HG02763 (cell line): ENCODE measurements around the gene SPON1.

Source experiments
- ATAC-seq: cut with Tn5 transposase; IDR thresholded peaks from one replicate; pipeline ENCODE4 v1.9.1; 2021; ENCODE audit warnings: mild to moderate bottlenecking, moderate library complexity; ENCODE audit not compliant: unreplicated experiment

Gene SPON1

GRCh38 chr11:13942971-13943381 is 19.5 kb upstream of the SPON1 start:
- ATAC-seq: no peak

GRCh38 chr11:13944016-13944415 is 18.5 kb upstream of the SPON1 start:
- ATAC-seq: no peak

- no peak for ATAC-seq
These were observed 17.6 kb upstream of the SPON1 start for GRCh38 chr11:13944911-13945425.

GRCh38 chr11:13947379-13947778 is 15.1 kb upstream of the SPON1 start:
- no peak for ATAC-seq

- no peak for ATAC-seq
These were observed 12.6 kb upstream of the SPON1 start for GRCh38 chr11:13949876-13950275.

DNA sequence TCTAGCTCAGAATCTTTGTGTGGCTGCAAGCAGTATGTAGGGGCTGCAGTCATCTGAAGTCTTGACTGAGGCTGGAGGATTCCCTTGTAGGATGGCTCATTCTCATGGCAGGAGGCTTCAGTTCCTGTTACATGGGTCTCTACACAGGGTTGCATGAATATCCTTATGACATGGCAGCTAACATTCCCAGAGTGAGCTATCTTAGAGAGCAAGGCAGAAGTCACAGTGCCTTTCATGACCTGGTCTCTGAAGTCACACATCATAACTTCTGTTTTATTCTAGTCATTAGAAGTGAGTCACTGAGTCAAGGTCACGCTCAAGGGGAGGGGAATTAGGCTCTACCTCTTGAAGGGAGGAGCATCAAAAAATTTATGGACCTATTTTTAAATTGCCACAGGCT is 10.3 kb upstream of the SPON1 start:
- no peak for ATAC-seq

DNA sequence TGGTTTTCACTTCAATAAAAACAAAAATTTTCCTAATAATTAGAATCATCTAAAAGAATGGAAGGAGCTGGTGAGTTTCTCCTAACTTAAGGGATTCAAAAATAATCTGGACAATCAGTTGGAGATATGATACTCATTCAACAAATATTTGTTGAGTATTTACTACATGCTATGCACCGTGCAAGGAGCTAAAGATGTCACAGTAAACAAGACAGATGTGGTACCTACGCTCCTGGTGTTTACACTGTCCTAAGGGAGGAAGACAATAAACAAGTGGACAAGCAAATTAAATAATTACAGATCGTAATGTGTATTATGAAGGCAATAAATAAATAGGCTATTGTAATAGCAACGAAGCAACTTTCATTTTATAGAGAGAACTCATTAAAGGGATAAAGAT is 9.9 kb upstream of the SPON1 start:
- ATAC-seq: no peak

GRCh38 chr11:13954591-13954990 is 7.9 kb upstream of the SPON1 start:
- no peak for ATAC-seq

- no peak for ATAC-seq
These were observed 6.5 kb upstream of the SPON1 start for GRCh38 chr11:13955971-13956421.

- no peak for ATAC-seq
These were observed 5.5 kb upstream of the SPON1 start for GRCh38 chr11:13956988-13957387.

DNA sequence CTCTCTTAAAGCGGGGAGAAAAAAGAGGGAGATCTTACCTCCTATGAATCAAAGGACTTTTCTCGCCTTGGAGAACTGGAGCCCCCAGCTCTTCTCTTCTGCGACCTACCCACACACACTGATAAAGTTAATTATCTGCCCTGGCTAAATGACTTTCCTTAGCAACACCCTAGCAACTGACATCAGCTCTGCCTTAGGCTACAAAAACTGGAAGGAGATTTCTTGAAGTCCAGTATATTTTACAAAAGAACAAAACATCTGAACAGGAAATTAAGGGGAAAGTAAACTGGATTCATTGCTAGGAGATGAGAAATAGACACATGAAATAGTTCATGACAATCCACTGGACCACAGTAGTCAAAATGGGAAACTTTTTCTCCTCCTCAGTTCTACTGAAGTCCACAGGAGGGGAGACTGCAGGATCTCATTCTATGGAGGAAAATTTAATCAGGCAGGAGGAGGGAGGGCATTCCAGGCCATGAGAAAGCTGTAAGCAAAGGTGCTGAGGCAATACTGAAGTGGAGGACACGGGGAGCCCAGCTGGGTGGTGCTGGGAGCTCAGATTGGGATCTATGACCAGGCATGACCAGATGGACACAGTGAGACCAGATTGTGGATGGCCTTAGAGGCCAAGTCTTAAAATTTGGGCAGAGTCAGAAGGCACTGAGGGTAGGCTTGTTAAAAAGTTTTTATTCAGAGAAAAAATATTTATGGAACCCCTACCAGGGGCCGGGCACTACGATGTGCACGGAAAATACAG is 3.7 kb upstream of the SPON1 start:
- ATAC-seq: no peak

- no peak for ATAC-seq
These were observed 343 bp upstream of the SPON1 start for GRCh38 chr11:13962198-13962561.

DNA sequence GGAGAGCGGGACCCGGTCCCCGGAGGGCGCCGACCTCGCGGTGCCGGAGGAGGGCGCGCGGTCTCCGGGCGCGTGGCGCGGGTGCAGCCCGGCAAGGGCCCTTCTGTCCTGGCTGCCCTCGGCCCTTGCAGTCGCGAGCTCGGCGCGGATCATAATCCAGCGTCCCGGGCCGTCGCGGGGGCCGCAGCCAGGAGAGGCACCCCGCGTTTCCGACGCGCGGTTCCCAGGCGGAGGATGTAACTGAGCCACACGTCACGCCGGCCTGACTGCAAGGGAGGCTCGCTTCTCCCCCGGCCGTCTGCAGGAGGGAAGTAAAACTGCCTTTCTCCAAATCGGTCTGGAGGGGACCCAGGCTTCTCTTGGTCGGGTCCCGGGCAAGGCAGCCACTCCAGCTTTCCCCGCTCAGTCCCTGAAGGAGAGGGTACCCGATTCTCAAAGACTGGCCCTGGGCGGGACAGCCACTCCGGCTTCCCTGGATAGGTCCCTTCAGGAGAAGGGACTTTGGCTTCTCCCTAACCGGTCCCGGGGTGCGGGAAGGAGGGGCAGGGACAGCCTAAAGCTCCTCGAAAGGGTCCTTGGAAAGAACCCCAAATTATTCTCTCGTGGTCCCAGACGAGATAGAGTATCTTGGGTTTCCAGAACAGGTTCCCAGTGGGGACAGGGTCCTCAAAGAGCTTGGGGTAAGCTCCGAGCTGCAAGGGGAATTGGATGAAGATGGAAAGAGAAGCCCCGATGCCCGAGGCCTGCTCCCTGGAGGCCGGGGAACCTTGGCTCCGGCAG is 836 bp downstream of the SPON1 start:
- no peak for ATAC-seq

DNA sequence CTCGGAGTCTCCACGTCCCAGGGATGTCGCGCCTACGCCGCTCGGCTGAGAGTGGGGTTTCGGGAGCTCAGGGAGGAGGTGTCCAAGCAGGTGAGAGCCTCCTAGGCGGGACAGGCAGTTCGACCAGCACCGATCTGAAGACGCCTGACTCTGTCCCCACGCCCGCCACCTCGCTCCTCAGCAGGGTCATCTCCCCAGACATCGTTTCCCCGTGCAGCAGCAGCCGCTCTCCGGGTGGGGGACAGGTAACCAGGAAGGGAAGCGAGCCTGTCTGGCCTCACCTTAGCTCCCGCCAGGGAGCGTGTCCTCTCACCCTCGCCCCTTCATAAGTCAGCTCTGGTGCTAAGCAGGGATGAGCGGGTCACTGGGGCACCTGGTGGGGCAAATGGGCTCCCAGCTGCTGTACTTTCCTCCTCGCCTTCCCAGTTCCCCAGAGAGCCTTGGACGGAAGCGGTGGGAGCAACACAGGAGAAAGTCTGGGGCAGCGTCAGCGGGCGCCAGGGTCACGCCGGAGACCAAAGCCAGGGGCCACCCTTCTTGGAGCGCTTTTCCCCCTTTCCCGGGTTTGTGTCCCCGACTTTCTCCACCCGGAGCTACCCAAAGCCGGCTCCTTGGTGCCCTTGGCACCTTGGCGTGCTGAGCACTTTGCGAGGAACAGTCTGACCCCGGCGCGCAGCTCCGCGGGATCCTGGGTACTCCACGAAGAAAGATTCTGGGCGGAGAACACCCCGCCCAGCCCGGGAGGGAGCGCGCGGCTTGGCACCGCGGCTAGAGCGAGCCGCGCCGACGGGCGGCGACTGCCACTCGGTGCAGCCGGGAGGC is 1.6 kb downstream of the SPON1 start:
- no peak for ATAC-seq

GRCh38 chr11:13964771-13965074 is 2.2 kb downstream of the SPON1 start:
- ATAC-seq: no peak

DNA sequence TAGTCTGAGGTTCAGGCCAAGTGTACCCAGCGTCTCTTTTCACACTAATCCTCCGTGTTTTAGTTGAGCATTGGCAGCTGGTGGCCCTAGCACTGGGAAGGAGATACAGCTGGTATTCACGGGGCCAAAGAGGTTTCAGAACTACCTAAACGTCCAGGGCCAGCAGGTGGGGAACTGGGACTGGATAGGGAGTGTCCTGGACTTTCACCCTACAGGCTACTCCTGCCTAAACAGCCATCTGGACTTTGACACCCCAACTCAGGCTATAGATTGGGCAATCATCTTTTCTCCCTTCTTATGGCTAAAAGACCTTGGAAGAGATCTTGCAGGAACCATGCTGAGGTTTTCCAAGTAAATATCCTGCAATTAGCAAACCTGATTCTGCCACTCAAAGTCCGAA is 2.8 kb downstream of the SPON1 start:
- ATAC-seq: no peak

DNA sequence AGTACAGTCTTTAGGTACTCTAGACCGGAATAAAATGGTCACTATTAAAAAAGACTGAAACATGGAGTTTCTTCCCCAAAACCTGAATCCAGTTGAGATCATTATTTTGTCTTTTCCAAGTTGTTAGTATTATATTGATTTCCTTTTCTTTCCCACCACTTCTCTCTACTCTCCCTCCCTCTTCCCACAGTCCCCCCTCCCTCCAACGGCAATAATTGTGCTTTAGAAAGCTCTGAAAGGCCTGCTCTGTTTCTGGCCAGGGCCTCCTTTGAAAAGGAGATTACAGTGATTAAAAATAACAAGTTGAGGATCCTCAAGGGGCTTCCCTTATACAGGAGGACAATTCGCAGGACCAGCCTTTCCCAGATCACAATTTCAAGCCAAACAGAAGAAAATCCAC is 3.5 kb downstream of the SPON1 start:
- no peak for ATAC-seq

DNA sequence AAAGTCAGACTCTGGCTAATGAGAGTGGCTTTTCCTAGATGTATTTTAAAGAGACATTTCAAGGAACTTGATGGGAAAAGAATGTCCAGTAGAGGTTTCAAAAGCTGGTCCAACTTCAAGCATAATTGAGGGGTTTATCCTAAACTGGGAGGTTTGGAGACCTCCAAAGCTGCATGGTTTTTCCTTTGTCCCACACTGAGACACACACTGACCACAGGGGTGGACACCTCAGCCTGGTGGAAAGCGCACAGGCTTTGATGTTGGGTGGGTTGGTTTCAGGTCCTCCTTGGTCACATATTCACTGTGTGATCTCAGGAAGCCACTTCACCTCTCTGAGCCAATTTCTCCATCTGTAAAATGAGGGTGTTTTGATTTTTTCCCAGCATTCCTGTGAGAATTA is 4.0 kb downstream of the SPON1 start:
- ATAC-seq: no peak

GRCh38 chr11:13970986-13971385 is 8.5 kb downstream of the SPON1 start:
- no peak for ATAC-seq

DNA sequence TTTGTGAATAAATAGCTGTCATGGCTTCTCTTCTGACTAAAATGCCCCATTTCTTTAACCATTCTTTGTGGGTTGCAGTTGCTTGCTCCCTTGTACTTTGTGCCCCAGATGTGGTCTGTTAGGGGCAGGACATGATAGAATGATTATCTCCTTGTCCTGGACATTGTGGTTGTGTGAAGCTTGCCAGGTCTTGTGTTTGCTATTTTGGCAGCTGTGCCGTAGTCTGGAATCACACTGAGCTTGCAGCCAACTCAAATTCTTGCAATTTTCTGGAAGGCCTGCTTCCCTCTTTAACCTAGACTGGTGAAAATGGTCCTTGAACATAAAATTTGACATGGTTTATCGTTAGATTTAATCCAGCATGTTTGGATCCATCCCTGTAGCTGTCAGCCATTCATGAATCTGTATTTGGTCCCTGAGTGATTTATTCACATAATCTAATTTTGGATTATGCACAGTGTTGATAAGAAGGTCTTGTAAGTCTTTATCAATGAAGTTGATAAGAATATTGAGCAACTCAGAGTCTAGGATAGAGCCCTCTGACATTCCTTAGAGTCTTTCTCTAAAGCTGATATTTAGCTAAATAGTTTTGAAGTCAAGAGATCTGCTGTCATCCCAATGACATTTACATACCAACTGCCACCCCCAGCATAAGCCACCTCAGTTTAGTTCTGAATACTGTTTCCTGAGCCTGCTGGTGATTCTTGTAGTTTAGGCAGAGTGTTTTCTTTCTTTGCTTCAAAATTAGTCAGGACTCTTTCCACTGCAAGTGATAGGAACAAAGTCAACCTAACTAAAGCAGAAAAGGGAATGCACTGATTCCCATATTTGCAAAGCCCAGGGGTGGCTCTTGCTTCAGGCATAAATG is 9.8 kb downstream of the SPON1 start:
- ATAC-seq: no peak

DNA sequence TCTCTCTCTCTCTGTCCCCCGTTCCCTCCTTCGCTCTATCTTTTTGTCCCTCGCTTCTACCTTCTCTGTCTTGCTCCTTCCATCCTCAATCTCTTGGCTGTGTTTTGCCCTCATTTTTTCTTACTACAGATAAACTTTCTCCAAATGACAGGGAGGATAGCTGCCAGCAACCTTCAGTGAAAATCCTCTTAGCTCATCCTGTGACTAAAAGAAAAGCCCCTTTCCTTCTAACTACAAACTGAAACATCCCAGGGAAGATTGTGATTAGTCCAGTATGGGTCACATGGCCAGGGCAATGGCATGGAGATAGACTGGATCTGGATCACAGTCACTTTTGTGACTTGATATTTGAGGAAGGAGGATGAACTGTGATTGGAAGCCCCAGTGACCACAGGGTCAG is 10.4 kb downstream of the SPON1 start:
- no peak for ATAC-seq
